IPS DF 6.9 (cell line): Measurements from ENCODE around the gene PDE6A.

Experiments used
- DNase-seq: peaks from one replicate; pipeline ENCODE4 v3.0.0-alpha.2; 2013; ENCODE audit warnings: low read depth, low spot score
- H3K27ac ChIP-seq: one replicate; pipeline ENCODE4 v1.5.1; 2013; ENCODE audit warnings: low read length, control low read depth
- H3K27me3 ChIP-seq: 2 replicates; pipeline ENCODE4 v1.6.1; 2013; ENCODE audit warnings: mild to moderate bottlenecking, low read length; ENCODE audit not compliant: control insufficient read depth, insufficient read depth
- H3K36me3 ChIP-seq: 2 replicates; pipeline ENCODE4 v1.6.1; 2013; ENCODE audit warnings: low read length; ENCODE audit not compliant: control insufficient read depth, insufficient read depth
- H3K4me1 ChIP-seq: 2 replicates; pipeline ENCODE4 v1.6.1; 2013; ENCODE audit warnings: low read length; ENCODE audit not compliant: control insufficient read depth, insufficient read depth
- H3K4me3 ChIP-seq: 2 replicates; pipeline ENCODE4 v1.5.1; 2013; ENCODE audit warnings: mild to moderate bottlenecking, low read length
- H3K9me3 ChIP-seq: 2 replicates; pipeline ENCODE4 v1.6.1; 2013; ENCODE audit warnings: low read length, inconsistent platforms; ENCODE audit not compliant: control insufficient read depth, insufficient read depth
- WGBS: extraction: QIAGEN DNeasy Blood & Tissue Kit; methylation state at CpG from one replicate; pipeline ENCODE4 v1.1.7; 2013; ENCODE audit warnings: mixed read lengths, missing lambda C conversion rate; ENCODE audit not compliant: insufficient read length, insufficient coverage; 5-methylcytosine and 5-hydroxymethylcytosine counted together

Gene PDE6A

DNA sequence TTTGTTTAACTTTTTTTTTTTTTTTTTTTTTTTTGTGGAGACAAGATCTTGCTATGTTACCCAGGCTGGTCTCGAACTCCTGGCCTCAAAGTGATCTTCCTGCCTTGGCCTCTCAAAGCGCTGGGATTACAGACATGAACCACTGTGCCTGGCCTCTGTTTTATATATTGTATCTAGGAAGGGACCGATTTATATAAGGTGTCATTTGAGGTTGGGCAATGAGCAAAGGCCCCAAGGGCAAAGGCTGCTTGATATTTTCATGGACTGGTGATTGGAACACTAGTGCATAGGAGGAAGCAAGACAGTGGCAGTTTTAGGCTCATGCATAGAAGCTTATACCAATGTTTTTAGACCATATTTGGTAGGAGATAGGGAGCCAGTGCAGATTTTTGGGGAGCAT is 19.1 kb upstream of the PDE6A start:
- no CpG with 5 or more reads among the region's 3 CpGs for WGBS
- Histone ChIP-seq H3K27me3 (no peaks in the 10 kb centered on the region; the same call in 1 of the 2 replicates), H3K36me3 (no peaks in the 10 kb centered on the region)

DNA sequence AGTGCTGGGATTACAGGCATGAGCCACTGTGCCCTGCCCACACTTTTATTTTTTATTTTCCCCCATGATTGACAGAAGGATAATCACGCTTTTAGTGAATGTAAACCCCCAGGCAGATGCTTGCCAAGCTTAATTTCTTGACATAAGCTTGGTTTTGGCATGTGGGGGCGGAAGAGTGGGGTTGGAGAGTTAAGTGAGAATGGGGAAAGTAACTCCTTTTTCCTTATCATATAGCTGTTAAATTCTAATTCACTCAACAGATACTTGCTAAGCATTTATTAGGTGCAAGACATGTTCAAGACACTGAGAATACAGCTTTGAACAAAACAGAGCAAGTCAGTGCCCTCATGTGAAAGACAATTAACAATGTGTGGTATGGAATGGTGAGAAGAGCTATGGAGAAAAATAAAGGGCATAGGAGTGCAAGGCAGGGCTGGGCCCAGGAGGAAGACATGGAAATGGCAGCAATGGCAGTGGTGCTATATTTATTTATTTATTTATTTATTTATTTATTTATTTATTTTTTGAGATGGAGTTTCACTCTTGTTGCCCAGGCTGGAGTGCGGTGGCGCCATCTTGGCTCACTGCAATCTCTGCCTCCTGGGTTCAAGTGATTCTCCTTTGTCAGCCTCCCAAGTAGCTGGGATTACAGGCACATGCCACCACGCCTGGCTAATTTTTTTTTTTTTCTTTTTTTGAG is 18.2 kb upstream of the PDE6A start:
- Histone ChIP-seq H3K9me3 (no peaks in the 10 kb centered on the region), H3K4me3 (no peak overlapping the region), H3K36me3 (no peaks in the 10 kb centered on the region), H3K27me3 (no peaks in the 10 kb centered on the region; the same call in 1 of the 2 replicates), H3K4me1 (peaks cover 2% of the 10 kb centered on the region; the same call in 1 of the 2 replicates), H3K27ac (no peak overlapping the region)
- WGBS: no CpG with 5 or more reads among the region's 5 CpGs
- DNase-seq: no peak

More for the DNA sequence above, 19.1 kb upstream of the PDE6A start:
- Histone ChIP-seq H3K9me3 (no peaks in the 10 kb centered on the region), H3K4me1 (peaks cover 2% of the 10 kb centered on the region; the same call in 1 of the 2 replicates), H3K27ac (no peak overlapping the region), H3K4me3 (no peak overlapping the region)
- DNase-seq: no peak

GRCh38 chr5:149961957-149962409 is 17.4 kb upstream of the PDE6A start:
- Histone ChIP-seq H3K4me1 (peaks cover 2% of the 10 kb centered on the region; the same call in 1 of the 2 replicates), H3K27ac (no peak overlapping the region), H3K9me3 (no peaks in the 10 kb centered on the region), H3K36me3 (no peaks in the 10 kb centered on the region), H3K27me3 (no peaks in the 10 kb centered on the region; the same call in 1 of the 2 replicates), H3K4me3 (no peak overlapping the region)
- no CpG with 5 or more reads among the region's 6 CpGs for WGBS
- DNase-seq: no peak

GRCh38 chr5:149961186-149961685 is 16.6 kb upstream of the PDE6A start:
- Histone ChIP-seq H3K27ac (no peak overlapping the region), H3K4me3 (peak overlapping the region; percentile 75), H3K36me3 (no peaks in the 10 kb centered on the region), H3K4me1 (peaks cover 2% of the 10 kb centered on the region; the same call in 1 of the 2 replicates), H3K27me3 (no peaks in the 10 kb centered on the region; the same call in 1 of the 2 replicates), H3K9me3 (no peaks in the 10 kb centered on the region)
- no CpG with 5 or more reads among the region's 23 CpGs for WGBS
- no peak for DNase-seq

DNA sequence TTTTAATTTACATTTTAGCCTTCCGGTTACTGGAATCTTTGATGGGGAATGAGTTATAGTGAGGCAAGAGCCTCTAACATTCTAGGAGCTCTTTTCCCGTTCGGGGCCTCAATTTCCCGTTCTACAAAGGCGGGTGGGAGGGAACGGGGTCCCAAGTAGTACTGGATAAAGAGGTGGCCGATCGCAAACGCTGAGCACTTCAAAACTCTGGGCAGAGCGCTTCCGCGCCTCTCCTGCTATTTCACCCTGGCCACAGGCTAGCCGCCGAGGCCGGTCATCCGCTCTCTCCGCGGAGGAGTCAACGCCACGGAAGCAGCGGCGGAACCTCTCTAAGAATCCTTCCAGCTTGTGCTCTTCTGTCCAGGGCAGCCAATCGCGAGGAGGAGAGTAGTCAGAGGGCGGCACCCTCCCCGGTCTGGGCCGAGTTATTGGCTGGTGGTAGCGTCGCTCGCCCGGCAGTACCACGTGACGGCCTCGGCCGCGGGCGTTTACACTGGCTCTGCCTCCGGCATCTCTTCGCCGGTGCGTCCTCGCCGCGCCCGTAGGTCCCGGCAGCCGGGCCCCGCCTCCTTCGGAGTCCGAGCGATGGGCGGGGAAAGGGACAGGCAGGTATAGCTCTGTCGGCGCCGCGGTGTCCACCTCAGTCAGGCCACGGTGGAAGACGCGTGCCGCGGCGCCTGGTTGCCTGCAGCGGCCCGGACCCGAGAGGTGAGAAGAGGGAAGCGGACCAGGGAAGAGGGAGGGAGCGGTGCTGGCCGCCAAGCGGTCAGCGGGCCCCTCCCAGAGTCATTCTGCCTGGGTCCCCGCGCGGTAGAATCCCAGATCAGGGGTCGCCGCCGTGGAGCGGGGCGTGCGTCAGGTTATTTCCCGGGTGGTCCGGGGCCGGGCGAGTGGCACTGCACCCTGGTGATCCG is 15.9 kb upstream of the PDE6A start, which contains the start of gene SLC26A2:
TSS of gene SLC26A2 (plus strand) at position 487 of the 914 bp plus-strand sequence. CDS start 16,895 bp downstream, outside the sequence.
- Histone ChIP-seq H3K27ac (no peak within 1 kb of the TSS), H3K27me3 (no peaks in the 10 kb centered on the region; the same call in 1 of the 2 replicates), H3K9me3 (no peaks in the 10 kb centered on the region)

DNA sequence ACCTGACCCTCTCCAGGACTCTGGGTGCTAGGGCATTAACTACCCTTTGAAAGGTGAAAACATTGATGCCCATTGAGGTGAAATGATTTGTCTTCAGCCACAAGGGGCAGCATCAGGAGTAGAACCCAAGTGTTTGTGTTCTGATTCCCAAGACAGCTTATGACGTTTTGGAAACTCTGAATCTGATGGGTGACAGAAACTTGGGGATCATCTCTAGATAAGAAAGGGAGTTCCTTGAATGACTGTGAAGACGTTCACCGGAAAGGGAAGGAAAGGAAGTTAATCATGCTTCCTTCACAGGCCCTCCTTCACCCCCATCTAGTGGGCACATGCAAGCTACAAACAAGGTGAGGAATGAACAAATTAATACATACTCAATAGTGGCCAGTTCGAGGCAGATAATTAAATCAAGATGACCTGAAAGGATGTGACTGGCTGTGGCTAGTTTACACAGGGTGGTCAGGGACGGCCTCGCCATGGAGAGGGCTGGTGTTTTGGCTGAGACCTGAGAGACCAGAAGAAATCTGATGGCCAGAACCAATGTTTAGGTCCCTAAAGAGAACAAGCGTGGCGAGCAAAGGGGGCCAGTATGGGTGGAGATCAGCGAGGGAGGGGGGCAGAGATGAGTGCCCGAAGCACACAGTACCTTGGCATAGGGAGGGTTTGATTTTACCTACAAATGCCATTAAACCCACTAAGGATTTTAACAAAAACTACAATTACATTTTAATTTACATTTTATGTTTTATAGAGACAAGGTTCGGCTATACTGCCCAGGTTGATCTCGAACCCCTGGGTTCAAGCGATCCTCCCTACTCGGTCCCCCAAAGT is 15.0 kb upstream of the PDE6A start:
- Histone ChIP-seq H3K4me1 (peaks cover 2% of the 10 kb centered on the region; the same call in 1 of the 2 replicates), H3K4me3 (peak overlapping the region; percentile 75; the same call in 1 of the 2 replicates), H3K9me3 (no peaks in the 10 kb centered on the region), H3K27me3 (no peaks in the 10 kb centered on the region; the same call in 1 of the 2 replicates), H3K27ac (no peak overlapping the region), H3K36me3 (no peaks in the 10 kb centered on the region)
- no CpG with 5 or more reads among the region's 14 CpGs for WGBS
- DNase-seq: peak; percentile 45

More for the DNA sequence above, 15.9 kb upstream of the PDE6A start, which contains the start of gene SLC26A2:
- Histone ChIP-seq H3K36me3 (no peaks in the 10 kb centered on the region), H3K4me1 (peaks cover 2% of the 10 kb centered on the region; the same call in 1 of the 2 replicates), H3K4me3 (peak within 1 kb of the TSS; percentile 75)
- peak; percentile 91 for DNase-seq
- WGBS: no CpG with 5 or more reads among the region's 84 CpGs

DNA sequence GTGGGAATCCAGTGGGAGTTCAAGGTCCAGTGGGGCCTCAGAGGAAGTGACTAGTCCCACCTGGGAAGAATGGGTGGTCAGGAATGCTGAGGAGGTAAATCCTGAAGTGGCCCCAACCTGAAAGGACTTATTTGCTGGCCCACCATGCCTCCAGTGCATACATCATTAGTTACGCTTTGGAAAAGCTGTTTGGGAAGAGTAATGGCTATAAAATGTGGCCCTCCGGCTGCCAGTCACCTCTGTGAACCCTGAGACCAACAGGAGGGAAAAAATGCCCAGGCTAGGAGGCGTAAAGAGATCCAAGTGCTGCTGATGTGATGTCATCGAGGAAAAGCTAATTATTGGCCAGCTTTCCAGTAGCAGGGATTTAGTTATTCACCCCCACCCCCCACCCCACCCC is 13.3 kb upstream of the PDE6A start:
- Histone ChIP-seq H3K36me3 (no peaks in the 10 kb centered on the region), H3K4me3 (no peak overlapping the region), H3K27me3 (no peaks in the 10 kb centered on the region; the same call in 1 of the 2 replicates), H3K27ac (no peak overlapping the region), H3K9me3 (no peaks in the 10 kb centered on the region), H3K4me1 (peaks cover 2% of the 10 kb centered on the region; the same call in 1 of the 2 replicates)
- no peak for DNase-seq
- WGBS: no CpG with 5 or more reads among the region's 4 CpGs

GRCh38 chr5:149956685-149957084 is 12.1 kb upstream of the PDE6A start:
- no peaks in the 10 kb centered on the region for H3K9me3 ChIP-seq
- no peak overlapping the region for H3K4me3 ChIP-seq
- DNase-seq: no peak
- H3K27me3 ChIP-seq: no peaks in the 10 kb centered on the region; the same call in 1 of the 2 replicates
- H3K27ac ChIP-seq: no peak overlapping the region
- no CpG with 5 or more reads among the region's 5 CpGs for WGBS
- no peaks in the 10 kb centered on the region for H3K36me3 ChIP-seq
- peaks cover 2% of the 10 kb centered on the region; the same call in 1 of the 2 replicates for H3K4me1 ChIP-seq

DNA sequence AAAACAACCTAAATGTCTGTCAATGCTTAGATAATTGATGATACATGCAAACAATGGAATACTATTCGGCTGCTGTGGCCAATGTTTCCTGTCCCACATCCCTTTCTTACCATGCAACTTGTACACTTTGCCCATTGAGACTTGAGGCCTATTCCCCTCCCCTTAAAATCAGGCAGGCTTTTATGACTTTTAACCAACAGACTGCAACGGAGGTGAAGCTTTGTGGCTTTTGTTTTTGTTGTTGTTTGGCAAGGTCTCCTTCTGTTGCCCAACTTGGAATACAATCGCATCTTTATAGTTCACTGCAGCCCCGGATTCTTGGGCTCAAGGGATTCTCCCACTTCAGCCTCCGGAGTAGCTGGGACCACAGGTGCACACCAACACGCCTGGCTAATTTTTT is 10.2 kb upstream of the PDE6A start:
- no CpG with 5 or more reads among the region's 6 CpGs for WGBS
- no peaks in the 10 kb centered on the region for H3K9me3 ChIP-seq
- no peak overlapping the region for H3K4me3 ChIP-seq
- no peak overlapping the region for H3K27ac ChIP-seq
- no peaks in the 10 kb centered on the region for H3K36me3 ChIP-seq
- no peak for DNase-seq
- H3K4me1 ChIP-seq: peaks cover 2% of the 10 kb centered on the region; the same call in 1 of the 2 replicates
- no peaks in the 10 kb centered on the region for H3K27me3 ChIP-seq
